Right lobe of liver (tissue), 6 donors: ENCODE measurements around the gene TSPAN14. TPM values are rescaled to one million over a fixed set of nuclear protein-coding genes. Genes with fewer than 3 reads are reported as not detected.

Experiments used
- ATAC-seq, 4 donors: fragments of 200-7000 bp; cut with Tn5 transposase; one replicate each; pipeline ENCODE4 v1.9.1; 2020; ENCODE audit warnings: mild to moderate bottlenecking in 4 of 4, moderate library complexity in 4 of 4
- DNase-seq, 3 donors: peaks; one replicate each; pipeline ENCODE4 v3.0.0-alpha.2; 2020
- H3K27ac ChIP-seq, 3 donors: fragments of 200-600 bp; one replicate each; pipeline ENCODE4 v1.8.0; 2022
- H3K27me3 ChIP-seq, 2 donors: fragments of 200-600 bp; one replicate each; pipeline ENCODE4 v1.8.0; 2022
- H3K36me3 ChIP-seq, 4 donors: fragments of 200-600 bp; sonication (generic) in 1 of 4; one replicate each; pipeline versions ENCODE4 v1.5.1 to v1.8.0; 2017 to 2022; ENCODE audit warnings: control low read depth in 1 of 4
- H3K4me1 ChIP-seq, 4 donors: fragments of 200-600 bp; sonication (generic) in 1 of 4; one replicate each; pipeline versions ENCODE4 v1.5.1 to v1.8.0; 2017 to 2022; ENCODE audit warnings: control low read depth in 1 of 4
- H3K4me3 ChIP-seq, 3 donors: fragments of 200-600 bp; one replicate each; pipeline ENCODE4 v1.8.0; 2022
- H3K9me3 ChIP-seq, 4 donors: fragments of 200-600 bp; sonication (generic) in 1 of 4; one replicate each; pipeline versions ENCODE4 v1.5.1 to v1.8.0; 2017 to 2022; ENCODE audit warnings: control low read depth in 1 of 4
- CTCF ChIP-seq, 4 donors: fragments of 200-600 bp in 3 of 4; fragments of 450-650 bp in 1 of 4; IDR thresholded peaks; one replicate each; pipeline versions ENCODE4 v1.5.1 to v1.8.0; 2016 to 2022; ENCODE audit warnings: antibody characterized with exemption in 4 of 4, mild to moderate bottlenecking in 2 of 4
- POLR2A ChIP-seq: fragments of 450-650 bp; IDR thresholded peaks from one replicate; pipeline ENCODE4 v1.6.1; 2017; ENCODE audit warnings: antibody characterized with exemption, mild to moderate bottlenecking
- WGBS: methylation state at CpG from one replicate; pipeline ENCODE4 v1.1.6; 2018; ENCODE audit warnings: low coverage, low lambda C conversion rate; ENCODE audit not compliant: insufficient coverage; ENCODE audit errors: missing lambda C conversion rate; 5-methylcytosine and 5-hydroxymethylcytosine counted together
- intact Hi-C, 2 donors: fragments of 100-400 bp; cut with DNase I; formaldehyde crosslinking; loops; one replicate each; pipeline versions ENCODE4 v1.11.2 to v1.14.1; 2022
- total RNA-seq, 6 experiments: library from RNA; depleted of rRNA in 2 of 6; stranded (reverse); fragments of >200 nt in 2 of 6; fragmentation: NEBNext Ultra II Directional in 3 of 6; extraction: Animal tissue kit (Norgen Biotek cat#: 25700) in 3 of 6; gene quantifications; one replicate each; pipeline versions ENCODE4 v1.1.0 to v1.2.4, GENCODE V29; 2016 to 2023
- donor health status: DM: no; HTN: yes; CAD: no.
- donor health status: DM: no; HTN: no; CAD: no.
- donor health status: DM: no; HTN: no; CAD: no.
- donor health status: DM: no; HTN: yes; CAD: no.
- donor health status: DM: no; HTN: yes; CAD: no.

Gene TSPAN14
- total RNA-seq, 6 experiments from 2014 or later: 22.1 to 39.0 (median 28.4) TPM

- peak overlapping the region in 1 of 3 donors; percentile 9 for H3K27ac ChIP-seq
- H3K36me3 ChIP-seq: peaks cover 0 to 15% (median 4%) of the 10 kb centered on the region in 4 donors
- H3K4me1 ChIP-seq: peaks cover 4 to 38% (median 18%) of the 10 kb centered on the region in 4 donors
- TF ChIP-seq POLR2A (no peak), CTCF (IDR thresholded peaks at IDR 0.05) (no peak)
- WGBS: 59% methylated on average over 7 of the region's 9 CpGs
- intact Hi-C loops: no loop called here
- peak in 3 of 4 donors; percentile 29 to 58 (median 47) for ATAC-seq
- H3K4me3 ChIP-seq: no peak overlapping the region
- no peaks in the 10 kb centered on the region for H3K27me3 ChIP-seq
- DNase-seq: no peak
- no peaks in the 10 kb centered on the region for H3K9me3 ChIP-seq
Observed at GRCh38 chr10:80472234-80473095, 18.4 kb downstream of the TSPAN14 start.

- TF ChIP-seq POLR2A (no peak), CTCF (IDR thresholded peaks at IDR 0.05) (no peak)
- no peak for ATAC-seq
- Histone ChIP-seq H3K36me3 (peaks cover 0 to 15% (median 4%) of the 10 kb centered on the region in 4 donors), H3K27me3 (no peaks in the 10 kb centered on the region), H3K4me1 (peaks cover 0 to 30% (median 13%) of the 10 kb centered on the region in 4 donors), H3K27ac (peak overlapping the region in 2 of 3 donors; percentile 9 to 13), H3K9me3 (no peaks in the 10 kb centered on the region), H3K4me3 (no peak overlapping the region)
- DNase-seq: no peak
- intact Hi-C loops: no loop called here
- WGBS: 58% methylated on average over 2 of the region's 3 CpGs
Observed at GRCh38 chr10:80473096-80473657, 19.1 kb downstream of the TSPAN14 start.

GRCh38 chr10:80473692-80474596 is 19.8 kb downstream of the TSPAN14 start:
- Histone ChIP-seq H3K9me3 (no peaks in the 10 kb centered on the region), H3K4me1 (peaks cover 0 to 23% (median 8%) of the 10 kb centered on the region in 4 donors), H3K4me3 (no peak overlapping the region), H3K27me3 (no peaks in the 10 kb centered on the region), H3K36me3 (peaks cover 0 to 15% (median 4%) of the 10 kb centered on the region in 4 donors), H3K27ac (no peak overlapping the region)
- no peak for DNase-seq
- TF ChIP-seq POLR2A: no peak
- no peak for TF ChIP-seq CTCF (IDR thresholded peaks at IDR 0.05)
- WGBS: 83% methylated on average over 6 of the region's 8 CpGs
- no peak for ATAC-seq
- intact Hi-C loops: no loop called here

GRCh38 chr10:80474597-80474910 is 20.4 kb downstream of the TSPAN14 start:
- Histone ChIP-seq H3K36me3 (peaks cover 0 to 15% (median 4%) of the 10 kb centered on the region in 4 donors), H3K27ac (no peak overlapping the region), H3K4me3 (no peak overlapping the region), H3K9me3 (no peaks in the 10 kb centered on the region), H3K27me3 (no peaks in the 10 kb centered on the region), H3K4me1 (peaks cover 0 to 21% (median 5%) of the 10 kb centered on the region in 4 donors)
- WGBS: 60% methylated on average over 2 of the region's 2 CpGs
- TF ChIP-seq CTCF (IDR thresholded peaks at IDR 0.05) (no peak), POLR2A (no peak)
- DNase-seq (no peak), ATAC-seq (peak; percentile 38 to 55 (median 49))
- intact Hi-C loops: no loop called here
